Activated T-helper 2 cell treated with anti-CD3 and anti-CD28 coated beads, Interferon-gamma antibody, Interleukin-2, Interleukin-4, amounts not matched to agents 10 μg/mL and 5 μg/mL and 100 μg/mL, durations not matched to agents 14 hours and 24 hours and 36 hours (primary cell): ENCODE measurements around the gene ERMAP. TPM values are rescaled to one million over a fixed set of nuclear protein-coding genes. Genes with fewer than 3 reads are reported as not detected.

Experiments used
- DNase-seq: peaks from one replicate; pipeline ENCODE4 v3.0.0; 2021; ENCODE audit warnings: low spot score
- H3K27ac Mint-ChIP-seq: one replicate; pipeline ENCODE4 v1.8.0; 2021; ENCODE audit warnings: mixed read lengths
- H3K27me3 Mint-ChIP-seq: one replicate; pipeline ENCODE4 v1.8.0; 2021; ENCODE audit warnings: low read depth, mixed read lengths
- H3K36me3 Mint-ChIP-seq: one replicate; pipeline ENCODE4 v1.8.0; 2021; ENCODE audit warnings: low read depth, mixed read lengths
- H3K4me1 Mint-ChIP-seq: one replicate; pipeline ENCODE4 v1.8.0; 2021; ENCODE audit warnings: low read depth, mixed read lengths
- H3K4me3 Mint-ChIP-seq: one replicate; pipeline ENCODE4 v1.8.0; 2021; ENCODE audit warnings: low read depth, mild to moderate bottlenecking, moderate library complexity, mixed read lengths
- H3K9me3 Mint-ChIP-seq: one replicate; pipeline ENCODE4 v1.8.0; 2021; ENCODE audit warnings: mixed read lengths
- intact Hi-C: fragments of 100-400 bp; cut with micrococcal nuclease; formaldehyde crosslinking; loops from one replicate; pipeline ENCODE4 v1.15.1; 2023
- total RNA-seq: library from RNA; stranded (reverse); gene quantifications from 2 replicates; pipeline ENCODE4 v1.2.3, GENCODE V29; 2022

Gene ERMAP
- total RNA-seq, 1 donor from 2014 or later = 3.1 TPM

DNA sequence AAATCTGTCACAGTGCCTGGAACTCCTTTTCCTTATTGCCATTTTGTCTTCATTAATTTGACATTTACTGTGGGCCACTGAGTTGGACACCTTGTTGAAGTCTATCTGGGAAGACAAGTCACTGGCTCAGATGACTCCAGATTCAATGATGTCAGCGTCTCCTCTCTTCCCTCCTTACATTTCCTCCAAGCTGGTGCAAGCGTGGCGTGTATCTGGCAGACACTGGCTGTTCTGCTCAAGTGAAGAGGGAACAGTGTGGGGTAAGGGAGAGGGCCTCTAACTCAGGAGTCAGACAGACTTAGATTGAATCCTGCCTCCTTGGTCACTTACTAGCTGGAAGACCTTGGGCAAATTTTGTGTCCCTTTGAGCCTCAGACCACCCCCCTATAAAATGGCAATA, 20.8 kb downstream of the ERMAP start:
- no peak overlapping the region for H3K27ac Mint-ChIP-seq
- no peak overlapping the region for H3K4me3 Mint-ChIP-seq
- H3K4me1 Mint-ChIP-seq = no peaks in the 10 kb centered on the region
- intact Hi-C loops = no loop called here
- no peaks in the 10 kb centered on the region for H3K36me3 Mint-ChIP-seq
- H3K27me3 Mint-ChIP-seq = no peaks in the 10 kb centered on the region
- no peak for DNase-seq
- no peaks in the 10 kb centered on the region for H3K9me3 Mint-ChIP-seq

- intact Hi-C loops = no loop called here
- Mint-ChIP-seq H3K27ac (no peak overlapping the region), H3K4me3 (no peak overlapping the region), H3K27me3 (no peaks in the 10 kb centered on the region), H3K4me1 (no peaks in the 10 kb centered on the region), H3K36me3 (no peaks in the 10 kb centered on the region), H3K9me3 (no peaks in the 10 kb centered on the region)
- DNase-seq = no peak
Measured at GRCh38 chr1:42838482-42839190, 21.7 kb downstream of the ERMAP start.

DNA sequence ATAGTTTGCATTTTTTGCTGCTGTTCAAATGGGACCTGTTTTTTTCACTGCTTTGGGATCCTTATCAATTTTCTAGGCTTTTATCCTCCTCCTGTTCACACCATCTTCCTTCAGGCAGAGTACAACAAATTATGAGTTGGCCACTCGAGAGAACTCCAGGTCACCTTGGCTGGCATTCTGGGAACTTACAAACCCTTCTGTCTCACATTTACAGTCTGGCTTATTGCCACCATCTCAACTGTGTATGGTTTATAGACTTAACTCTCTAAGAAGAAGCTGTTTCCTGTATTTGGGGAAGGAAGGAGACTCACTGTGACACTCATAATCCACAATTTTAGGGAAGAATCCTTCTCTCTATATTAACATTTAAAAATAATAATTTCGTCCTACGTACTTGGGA, 24.1 kb downstream of the ERMAP start:
- peaks cover 8% of the 10 kb centered on the region for H3K4me1 Mint-ChIP-seq
- no peaks in the 10 kb centered on the region for H3K9me3 Mint-ChIP-seq
- no peaks in the 10 kb centered on the region for H3K27me3 Mint-ChIP-seq
- no peak overlapping the region for H3K4me3 Mint-ChIP-seq
- no peak overlapping the region for H3K27ac Mint-ChIP-seq
- DNase-seq = no peak
- intact Hi-C loops = no loop called here
- H3K36me3 Mint-ChIP-seq = no peaks in the 10 kb centered on the region

- Mint-ChIP-seq H3K9me3 (no peaks in the 10 kb centered on the region), H3K4me1 (peaks cover 10% of the 10 kb centered on the region), H3K27me3 (no peaks in the 10 kb centered on the region), H3K27ac (no peak overlapping the region), H3K4me3 (no peak overlapping the region), H3K36me3 (no peaks in the 10 kb centered on the region)
- intact Hi-C loops = no loop called here
- DNase-seq = no peak
Measured at GRCh38 chr1:42841440-42842147, 24.7 kb downstream of the ERMAP start.

DNA sequence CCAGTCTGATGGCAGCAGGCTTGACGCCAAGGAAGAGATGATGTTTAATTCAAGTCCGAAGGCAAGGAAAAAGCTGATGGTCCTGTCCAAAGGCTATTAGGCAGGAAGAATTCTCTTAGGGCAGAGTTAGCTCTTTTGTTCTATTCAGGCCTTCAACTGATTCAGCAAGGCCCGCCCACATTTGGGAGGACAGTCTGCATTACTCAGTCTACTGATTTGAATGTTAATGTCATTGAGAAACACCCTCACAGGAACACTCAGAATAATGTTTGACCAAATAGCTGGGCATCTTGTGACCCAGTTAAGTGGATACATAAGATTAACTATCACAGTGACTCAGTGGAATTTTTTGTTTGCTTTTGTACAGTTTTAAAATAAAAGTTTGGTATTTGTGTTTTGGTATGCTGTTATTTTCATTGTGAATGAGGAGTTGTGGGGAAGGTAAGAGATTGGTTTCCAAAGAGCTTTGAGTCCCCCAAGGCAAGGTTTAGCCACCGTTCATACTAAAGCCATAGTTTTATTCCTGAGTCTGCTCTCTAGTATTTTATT, 27.7 kb downstream of the ERMAP start:
- peaks cover 11% of the 10 kb centered on the region for H3K36me3 Mint-ChIP-seq
- H3K27ac Mint-ChIP-seq = no peak overlapping the region
- DNase-seq = no peak
- intact Hi-C loops = loop anchor here (5.0 kb wide), 3 partner anchors 77 to 187 kb away; partner anchors contain the start of genes C1orf50, P3H1 and PPIH
- H3K27me3 Mint-ChIP-seq = no peaks in the 10 kb centered on the region
- H3K4me1 Mint-ChIP-seq = peaks cover 29% of the 10 kb centered on the region
- no peak overlapping the region for H3K4me3 Mint-ChIP-seq
- H3K9me3 Mint-ChIP-seq = no peaks in the 10 kb centered on the region

- Mint-ChIP-seq H3K9me3 (no peaks in the 10 kb centered on the region), H3K4me1 (peaks cover 33% of the 10 kb centered on the region), H3K36me3 (peaks cover 16% of the 10 kb centered on the region), H3K27ac (no peak overlapping the region), H3K27me3 (no peaks in the 10 kb centered on the region), H3K4me3 (no peak overlapping the region)
- DNase-seq = no peak
- intact Hi-C loops = loop anchor here (5.0 kb wide), 3 partner anchors 77 to 188 kb away; partner anchors contain the start of genes C1orf50, P3H1 and PPIH
Measured at GRCh38 chr1:42845193-42845592, 28.3 kb downstream of the ERMAP start.

DNA sequence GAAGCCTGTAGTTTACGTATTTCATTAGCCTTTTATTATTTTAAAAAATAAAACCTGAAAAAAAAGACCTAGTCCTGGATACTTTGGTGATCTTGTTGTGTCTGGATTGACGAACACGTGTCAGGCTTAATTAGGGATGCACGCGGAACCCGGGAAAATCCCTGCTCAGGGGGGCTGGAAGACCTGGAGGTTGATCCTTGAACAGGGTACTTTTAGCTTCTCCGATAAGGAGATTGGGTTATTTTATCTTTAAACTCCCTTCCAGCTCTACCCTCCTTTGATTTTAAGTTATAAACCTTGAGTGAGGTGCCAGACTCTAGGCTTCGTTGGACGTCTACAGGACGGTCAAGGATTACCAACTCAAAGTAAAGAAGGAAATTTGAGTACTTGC, 28.9 kb downstream of the ERMAP start:
- intact Hi-C loops = loop anchor here (1.0 to 5.0 kb wide), 5 partner anchors 29 to 189 kb away; partner anchors contain the start of genes C1orf50, ERMAP, P3H1 and PPIH
- no peaks in the 10 kb centered on the region for H3K9me3 Mint-ChIP-seq
- H3K36me3 Mint-ChIP-seq = peaks cover 23% of the 10 kb centered on the region
- no peak for DNase-seq
- H3K4me3 Mint-ChIP-seq = peak overlapping the region; percentile 96
- H3K27me3 Mint-ChIP-seq = no peaks in the 10 kb centered on the region
- H3K4me1 Mint-ChIP-seq = peaks cover 33% of the 10 kb centered on the region
- peak overlapping the region; percentile 75 for H3K27ac Mint-ChIP-seq

DNA sequence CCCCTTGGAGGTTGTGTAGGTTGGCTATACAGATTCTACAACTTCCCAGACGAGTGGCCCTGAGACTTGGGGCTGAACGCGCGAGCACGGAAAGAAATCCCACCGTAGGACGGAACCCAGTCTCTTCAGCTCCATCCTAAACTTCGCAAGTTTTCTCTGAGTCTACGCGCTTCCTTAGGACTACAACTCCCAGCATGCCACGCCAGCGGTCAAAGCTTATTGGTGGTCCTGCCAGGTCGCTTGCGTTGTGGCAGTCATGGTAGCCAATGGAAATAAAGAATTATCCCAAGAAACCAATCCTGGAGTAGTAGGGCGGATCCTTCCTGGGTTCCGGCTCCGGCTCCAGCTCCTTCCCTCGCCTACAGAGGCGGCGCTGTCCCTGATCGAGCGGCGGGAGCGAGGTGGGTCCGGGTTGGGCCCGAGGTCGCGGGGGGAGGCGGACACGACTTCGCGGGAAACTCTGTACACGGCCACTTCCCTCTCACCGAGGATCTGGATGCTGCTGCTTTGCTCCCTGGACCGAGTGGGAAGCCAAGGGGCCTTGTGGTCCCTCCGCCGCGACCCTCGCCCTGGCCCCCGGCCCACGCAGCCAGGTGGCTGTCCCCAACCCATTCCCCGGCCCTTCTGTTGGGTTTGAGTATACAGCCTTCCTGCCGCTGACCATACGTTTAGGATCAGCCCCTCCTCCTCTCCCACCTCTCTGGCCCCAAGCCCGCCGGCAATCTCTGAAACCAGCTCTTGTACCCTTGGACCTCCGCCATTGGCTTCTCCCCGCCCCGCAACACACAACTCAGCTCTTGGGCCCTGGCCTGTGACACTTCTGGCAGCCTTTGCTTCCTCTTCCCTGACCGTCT, 29.6 kb downstream of the ERMAP start, which contains the start of gene ZNF691:
Gene ZNF691, plus strand, starts transcription at position 357 of the 854 bp plus-strand sequence. CDS start 3,046 bp downstream, outside the sequence.
- Mint-ChIP-seq H3K27ac (peak within 1 kb of the TSS; percentile 75), H3K27me3 (no peaks in the 10 kb centered on the region), H3K9me3 (no peaks in the 10 kb centered on the region), H3K36me3 (peaks cover 29% of the 10 kb centered on the region), H3K4me3 (peak within 1 kb of the TSS; percentile 96), H3K4me1 (peaks cover 33% of the 10 kb centered on the region)
- peak; percentile 86 for DNase-seq
- intact Hi-C loops = loop anchor here (1.0 to 5.0 kb wide), 5 partner anchors 29 to 189 kb away; partner anchors contain the start of genes C1orf50, ERMAP, P3H1 and PPIH

GRCh38 chr1:42847111-42847595, 30.2 kb downstream of the ERMAP start:
- H3K36me3 Mint-ChIP-seq = peaks cover 33% of the 10 kb centered on the region
- peak overlapping the region; percentile 69 for H3K27ac Mint-ChIP-seq
- H3K4me1 Mint-ChIP-seq = peaks cover 33% of the 10 kb centered on the region
- intact Hi-C loops = loop anchor here (2.0 to 5.0 kb wide), 4 partner anchors 68 to 190 kb away; partner anchors contain the start of genes C1orf50, P3H1 and PPIH
- H3K27me3 Mint-ChIP-seq = no peaks in the 10 kb centered on the region
- DNase-seq = no peak
- H3K9me3 Mint-ChIP-seq = no peaks in the 10 kb centered on the region
- peak overlapping the region; percentile 96 for H3K4me3 Mint-ChIP-seq

- peaks cover 40% of the 10 kb centered on the region for H3K36me3 Mint-ChIP-seq
- DNase-seq = no peak
- H3K27me3 Mint-ChIP-seq = no peaks in the 10 kb centered on the region
- H3K27ac Mint-ChIP-seq = peak overlapping the region; percentile 69
- H3K9me3 Mint-ChIP-seq = no peaks in the 10 kb centered on the region
- peak overlapping the region; percentile 96 for H3K4me3 Mint-ChIP-seq
- intact Hi-C loops = loop anchor here (2.0 to 5.0 kb wide), 4 partner anchors 69 to 191 kb away; partner anchors contain the start of genes C1orf50, P3H1 and PPIH
- peaks cover 33% of the 10 kb centered on the region for H3K4me1 Mint-ChIP-seq
Measured at GRCh38 chr1:42847721-42848460, 31.0 kb downstream of the ERMAP start.

- Mint-ChIP-seq H3K9me3 (no peaks in the 10 kb centered on the region), H3K36me3 (peaks cover 49% of the 10 kb centered on the region), H3K27me3 (no peaks in the 10 kb centered on the region), H3K4me1 (peaks cover 33% of the 10 kb centered on the region), H3K27ac (no peak overlapping the region), H3K4me3 (no peak overlapping the region)
- no peak for DNase-seq
- intact Hi-C loops = loop anchor here (5.0 kb wide), 3 partner anchors 73 to 192 kb away; partner anchors contain the start of genes C1orf50, P3H1 and PPIH
Measured at GRCh38 chr1:42848823-42849537, 32.1 kb downstream of the ERMAP start.
